GM12891 (cell line): Measurements from ENCODE around the gene RFX2.

Source experiments
- DNase-seq: peaks from one replicate; pipeline ENCODE4 v3.0.0; 2011; ENCODE audit warnings: low spot score; ENCODE audit not compliant: insufficient read length
- FAIRE-seq: peaks from 2 replicates; lab custom pipeline; 2011; peaks lifted over from hg19 to GRCh38; lab: Jason Lieb, UNC
- PAX5 ChIP-seq: IDR thresholded peaks from 2 replicates; pipeline ENCODE4 v1.6.1; 2011; ENCODE audit warnings: low read length, moderate library complexity, mild to moderate bottlenecking; ENCODE audit not compliant: insufficient read depth, severe bottlenecking
- POLR2A ChIP-seq: IDR thresholded peaks from 2 replicates; pipeline ENCODE4 v1.6.1; 2011; ENCODE audit warnings: low read depth, low read length, control low read depth
- POLR2AphosphoS5 ChIP-seq: IDR thresholded peaks from 2 replicates; pipeline ENCODE4 v1.6.1; 2011; ENCODE audit warnings: low read depth, low read length, control low read depth
- POU2F2 ChIP-seq: IDR thresholded peaks from 2 replicates; pipeline ENCODE4 v1.6.1; 2011; ENCODE audit warnings: low read depth, mild to moderate bottlenecking, control low read depth, low read length, moderate library complexity
- SPI1 ChIP-seq: IDR thresholded peaks from 2 replicates; pipeline ENCODE4 v1.6.1; 2011; ENCODE audit warnings: low read depth, low read length, control low read depth
- TAF1 ChIP-seq: IDR thresholded peaks from 2 replicates; pipeline ENCODE4 v1.6.1; 2011; ENCODE audit warnings: low read depth, low read length, control low read depth

The RFX2 gene

DNA sequence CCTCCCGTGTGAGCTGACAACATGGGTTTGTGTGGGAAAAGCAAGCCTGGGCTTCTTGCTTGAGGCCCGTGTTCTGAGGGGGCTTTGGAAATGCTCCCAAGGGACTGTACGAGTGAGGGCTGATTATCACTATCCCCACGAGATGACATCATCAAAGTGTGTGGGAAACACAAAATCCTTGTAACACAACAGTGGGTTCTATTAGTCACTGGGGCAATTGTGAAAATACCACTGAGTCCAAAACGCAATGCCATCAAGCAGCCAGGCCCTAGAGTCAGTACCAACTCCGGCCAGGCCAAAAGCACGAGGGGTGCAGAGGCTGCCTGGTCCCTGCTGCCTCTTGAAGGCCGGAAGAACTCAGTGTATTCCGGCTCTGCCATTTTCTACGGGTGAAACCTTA lies 166.7 kb downstream of the RFX2 start:
- FAIRE-seq = no peak
- TF ChIP-seq POLR2A (no peak), POLR2AphosphoS5 (no peak), POU2F2 (no peak), SPI1 (no peak), PAX5 (no peak), TAF1 (no peak)
- no peak for DNase-seq
